Parathyroid adenoma (tissue), 2 donors: Measurements from ENCODE around the gene RASAL2.

ENCODE experiments used
- H2AFZ ChIP-seq: fragments of 300-600 bp; sonication (generic); one replicate; pipeline ENCODE4 v1.7.0; 2017; ENCODE audit warnings: antibody characterized with exemption, mild to moderate bottlenecking
- H3K27ac ChIP-seq: fragments of 300-600 bp; sonication (generic); one replicate; pipeline ENCODE4 v1.7.0; 2017
- H3K27me3 ChIP-seq: fragments of 300-600 bp; sonication (generic); one replicate; pipeline ENCODE4 v1.7.0; 2017; ENCODE audit warnings: low read length; ENCODE audit not compliant: control insufficient read depth, insufficient read depth
- H3K36me3 ChIP-seq: fragments of 300-600 bp; sonication (generic); one replicate; pipeline ENCODE4 v1.7.0; 2017; ENCODE audit warnings: low read length; ENCODE audit not compliant: control insufficient read depth, insufficient read depth
- H3K4me1 ChIP-seq: fragments of 300-600 bp; sonication (generic); one replicate; pipeline ENCODE4 v1.7.0; 2017; ENCODE audit warnings: control low read depth
- H3K4me2 ChIP-seq: fragments of 300-600 bp; sonication (generic); one replicate; pipeline ENCODE4 v1.7.0; 2017; ENCODE audit warnings: low read length
- H3K4me3 ChIP-seq: fragments of 300-600 bp; sonication (generic); one replicate; pipeline ENCODE4 v1.7.0; 2017; ENCODE audit warnings: low read depth, low read length
- H3K79me2 ChIP-seq: fragments of 300-600 bp; sonication (generic); one replicate; pipeline ENCODE4 v1.7.0; 2017; ENCODE audit warnings: control low read depth
- H3K9ac ChIP-seq: fragments of 300-600 bp; sonication (generic); one replicate; pipeline ENCODE4 v1.7.0; 2017; ENCODE audit warnings: mild to moderate bottlenecking
- H3K9me3 ChIP-seq: fragments of 300-600 bp; sonication (generic); one replicate; pipeline ENCODE4 v1.7.0; 2017; ENCODE audit warnings: low read length; ENCODE audit not compliant: control insufficient read depth
- CTCF ChIP-seq: fragments of 300-600 bp; sonication (generic); IDR thresholded peaks from one replicate; pipeline ENCODE4 v1.7.0; 2017; ENCODE audit warnings: antibody characterized with exemption, mild to moderate bottlenecking
- donor health status: primary hyperparathyroidism.

The RASAL2 gene

GRCh38 chr1:178496410-178497135, 402.7 kb downstream of the RASAL2 start, which contains the start of gene CLEC20A:
Gene CLEC20A (minus strand): TSS chr1:178496964. CDS start chr1:178496939, 25 bp downstream.
- Histone ChIP-seq H3K79me2 (no peaks in the 10 kb centered on the region), H3K9ac (no peak within 1 kb of the TSS), H3K36me3 (no peaks in the 10 kb centered on the region), H3K4me2 (no peak within 1 kb of the TSS), H3K27me3 (no peaks in the 10 kb centered on the region), H3K4me3 (no peak within 1 kb of the TSS), H3K9me3 (no peaks in the 10 kb centered on the region), H3K4me1 (no peaks in the 10 kb centered on the region), H3K27ac (no peak within 1 kb of the TSS), H2AFZ (no peak within 1 kb of the TSS)
- no peak for TF ChIP-seq CTCF

DNA sequence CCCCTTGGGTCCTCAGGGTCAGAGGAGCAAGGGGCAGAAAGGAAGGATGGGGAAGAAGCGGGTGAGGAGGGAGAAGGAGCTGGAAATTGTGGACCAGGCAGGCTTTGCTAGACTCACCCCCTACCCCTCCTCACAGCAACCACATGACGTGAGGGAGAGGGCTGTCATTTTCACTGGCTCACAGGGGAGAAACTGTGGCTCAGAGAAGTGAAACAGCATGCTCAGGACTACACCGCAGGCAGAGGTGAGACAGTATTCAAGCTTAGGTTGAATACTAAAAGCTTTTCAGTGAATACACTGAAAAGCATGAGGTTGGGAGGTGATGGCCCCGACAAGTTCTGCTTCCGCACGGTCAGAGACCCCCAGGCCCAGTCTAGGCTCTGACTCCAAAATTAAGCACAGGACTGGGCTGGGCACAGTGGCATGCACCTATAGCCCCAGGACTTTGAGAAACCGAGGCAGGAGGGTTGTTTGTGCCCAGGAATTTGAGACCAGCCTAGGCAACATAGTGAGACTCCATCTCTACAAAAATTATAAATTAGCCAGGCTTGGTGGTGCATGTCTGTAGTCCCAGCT, 404.1 kb downstream of the RASAL2 start:
- no peak overlapping the region for H3K27ac ChIP-seq
- no peak overlapping the region for H3K4me2 ChIP-seq
- H3K4me3 ChIP-seq, result no peak overlapping the region
- H3K36me3 ChIP-seq, result no peaks in the 10 kb centered on the region
- H3K9ac ChIP-seq, result no peak overlapping the region
- H3K79me2 ChIP-seq, result no peaks in the 10 kb centered on the region
- TF ChIP-seq CTCF, result no peak
- no peaks in the 10 kb centered on the region for H3K27me3 ChIP-seq
- H3K9me3 ChIP-seq, result no peaks in the 10 kb centered on the region
- H3K4me1 ChIP-seq, result no peaks in the 10 kb centered on the region
- no peak overlapping the region for H2AFZ ChIP-seq

DNA sequence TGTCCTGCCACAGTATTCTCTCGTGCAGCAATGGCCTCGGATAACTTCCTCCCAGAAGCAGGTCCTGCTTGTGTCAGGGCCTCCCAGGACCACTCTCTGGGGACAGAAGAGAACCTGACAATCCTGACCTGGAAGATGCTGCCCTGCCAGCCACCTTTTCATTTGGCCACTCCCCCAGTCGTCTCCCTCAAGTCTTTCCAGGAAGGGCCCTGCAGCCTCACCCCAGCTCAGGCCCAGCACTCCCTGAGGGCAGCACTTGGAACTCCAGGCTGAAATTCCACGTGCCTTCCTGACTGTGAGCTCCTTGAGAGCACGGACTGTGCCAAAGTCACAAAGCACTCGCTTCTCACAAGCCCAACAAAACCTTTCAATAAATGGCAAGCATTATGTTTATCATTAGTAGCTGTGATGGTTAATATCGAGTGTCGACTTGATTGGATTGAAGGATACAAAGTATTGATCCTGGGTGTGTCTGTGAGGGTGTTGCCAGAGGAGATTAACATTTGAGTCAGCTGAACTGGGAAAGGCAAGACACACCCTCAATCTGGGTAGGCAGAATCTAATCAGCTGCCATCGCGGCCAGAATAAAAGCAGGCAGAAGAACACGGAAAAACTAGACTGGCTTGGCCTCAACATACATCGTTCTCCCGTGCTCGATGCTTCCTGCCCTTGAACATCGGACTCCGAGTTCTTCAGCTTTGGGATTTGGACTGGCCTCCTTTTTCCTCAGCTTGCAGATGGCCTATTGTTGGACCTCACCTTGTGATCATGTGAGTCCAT, 405.2 kb downstream of the RASAL2 start:
- Histone ChIP-seq H3K4me3 (no peak overlapping the region), H3K27ac (no peak overlapping the region), H3K9me3 (no peaks in the 10 kb centered on the region), H3K79me2 (no peaks in the 10 kb centered on the region), H3K9ac (no peak overlapping the region), H3K4me1 (no peaks in the 10 kb centered on the region), H2AFZ (no peak overlapping the region), H3K27me3 (no peaks in the 10 kb centered on the region), H3K36me3 (no peaks in the 10 kb centered on the region), H3K4me2 (no peak overlapping the region)
- TF ChIP-seq CTCF, result no peak

- no peaks in the 10 kb centered on the region for H3K27me3 ChIP-seq
Observed at GRCh38 chr1:178500091-178500770, 406.3 kb downstream of the RASAL2 start.

More at GRCh38 chr1:178500091-178500770, 406.3 kb downstream of the RASAL2 start:
- no peak for TF ChIP-seq CTCF
- Histone ChIP-seq H3K9ac (no peak overlapping the region), H2AFZ (no peak overlapping the region), H3K27ac (no peak overlapping the region), H3K4me1 (no peaks in the 10 kb centered on the region), H3K79me2 (no peaks in the 10 kb centered on the region), H3K4me2 (no peak overlapping the region), H3K36me3 (no peaks in the 10 kb centered on the region), H3K9me3 (no peaks in the 10 kb centered on the region), H3K4me3 (no peak overlapping the region)
